Gastroesophageal sphincter (tissue), 4 donors: ENCODE data around the gene KIF16B. TPM values are rescaled to one million over a fixed set of nuclear protein-coding genes. Genes with fewer than 3 reads are reported as not detected.
A peak's percentile ranks its signal among the peaks of the same experiment; 100 is the strongest.

ENCODE experiments used
- ATAC-seq: fragments of 150-250 bp; one replicate; pipeline ENCODE4 v1.9.1; 2016; ENCODE audit warnings: mild to moderate bottlenecking, moderate library complexity
- H3K27ac ChIP-seq, 4 donors: fragments of 200-600 bp; sonication (generic) in 3 of 4; 1 replicate in 3 of 4; 2 replicates in 1 of 4; pipeline ENCODE4 v1.5.1; 2016 to 2019
- H3K27me3 ChIP-seq: fragments of 200-600 bp; sonication (generic); one replicate; pipeline ENCODE4 v1.5.1; 2019
- H3K36me3 ChIP-seq, 2 donors: fragments of 200-600 bp; sonication (generic); one replicate each; pipeline ENCODE4 v1.5.1; 2019; ENCODE audit warnings: control low read depth in 1 of 2
- H3K4me1 ChIP-seq, 3 donors: fragments of 200-600 bp; sonication (generic); 1 replicate in 2 of 3; 2 replicates in 1 of 3; pipeline ENCODE4 v1.5.1; 2016 to 2019; ENCODE audit warnings: control low read depth in 2 of 3
- H3K4me3 ChIP-seq, 2 donors: fragments of 200-600 bp; sonication (generic); one replicate each; pipeline ENCODE4 v1.5.1; 2019; ENCODE audit warnings: mild to moderate bottlenecking in 1 of 2, moderate library complexity in 1 of 2
- H3K9me3 ChIP-seq, 3 donors: fragments of 200-600 bp; sonication (generic); one replicate each; pipeline ENCODE4 v1.5.1; 2017 to 2019; ENCODE audit warnings: control low read depth in 2 of 3
- EP300 ChIP-seq: sonication (generic); formaldehyde crosslinking; IDR thresholded peaks from one replicate; pipeline ENCODE4 v1.6.1; 2017; ENCODE audit warnings: antibody characterized with exemption, mild to moderate bottlenecking
- POLR2A ChIP-seq, 2 donors: fragments of 450-650 bp; IDR thresholded peaks; one replicate each; pipeline ENCODE4 v1.6.1; 2017; ENCODE audit warnings: antibody characterized with exemption in 2 of 2, mild to moderate bottlenecking in 2 of 2, moderate library complexity in 1 of 2
- POLR2AphosphoS5 ChIP-seq: sonication (generic); formaldehyde crosslinking; IDR thresholded peaks from one replicate; pipeline ENCODE4 v1.6.1; 2017; ENCODE audit warnings: antibody characterized with exemption
- WGBS, 2 donors: methylation state at CpG; one replicate each; pipeline ENCODE4 v1.1.5; 2018; ENCODE audit warnings: low coverage in 1 of 2; 5-methylcytosine and 5-hydroxymethylcytosine counted together
- total RNA-seq, 4 donors: library from RNA; depleted of rRNA; stranded (reverse); fragments of >200 nt; gene quantifications; one replicate each; pipeline ENCODE4 v1.1.0, GENCODE V29; 2016
- TF ChIP-seq, protein P1 (sequence below), 4 experiments: fragments of 200-600 bp in 2 of 4; fragments of 450-650 bp in 2 of 4; sonication (generic) in 1 of 4; IDR thresholded peaks; one replicate each; pipeline ENCODE4 v1.5.1; 2017 to 2019; ENCODE audit warnings: antibody characterized with exemption in 4 of 4, mild to moderate bottlenecking in 2 of 4, moderate library complexity in 2 of 4

The KIF16B gene
- total RNA-seq, 4 donors from 2014 or later, result 15.9 to 26.6 (median 22.2) TPM

DNA sequence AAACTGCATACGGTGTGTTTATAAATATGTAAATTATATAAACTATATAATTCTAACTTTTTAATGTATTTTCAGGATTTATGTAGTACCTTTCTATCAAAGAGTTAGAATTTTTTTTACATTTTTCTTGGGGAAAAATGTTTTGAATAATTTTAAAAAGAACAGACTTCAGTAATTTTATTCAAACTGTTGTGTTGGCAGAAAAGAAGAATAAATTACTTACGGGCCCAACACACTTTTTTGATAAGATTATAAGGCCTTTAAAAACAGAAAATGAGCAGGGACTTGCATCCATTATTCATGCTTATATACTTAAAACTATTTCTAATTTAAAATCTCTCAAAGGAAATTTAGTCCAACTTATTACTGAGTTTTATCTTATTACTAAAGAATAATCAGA, 58.2 kb downstream of the KIF16B start:
- TF ChIP-seq POLR2AphosphoS5 (no peak), EP300 (no peak), POLR2A (IDR thresholded peaks at IDR 0.05) (no peak)
- TF ChIP-seq, protein P1, sequence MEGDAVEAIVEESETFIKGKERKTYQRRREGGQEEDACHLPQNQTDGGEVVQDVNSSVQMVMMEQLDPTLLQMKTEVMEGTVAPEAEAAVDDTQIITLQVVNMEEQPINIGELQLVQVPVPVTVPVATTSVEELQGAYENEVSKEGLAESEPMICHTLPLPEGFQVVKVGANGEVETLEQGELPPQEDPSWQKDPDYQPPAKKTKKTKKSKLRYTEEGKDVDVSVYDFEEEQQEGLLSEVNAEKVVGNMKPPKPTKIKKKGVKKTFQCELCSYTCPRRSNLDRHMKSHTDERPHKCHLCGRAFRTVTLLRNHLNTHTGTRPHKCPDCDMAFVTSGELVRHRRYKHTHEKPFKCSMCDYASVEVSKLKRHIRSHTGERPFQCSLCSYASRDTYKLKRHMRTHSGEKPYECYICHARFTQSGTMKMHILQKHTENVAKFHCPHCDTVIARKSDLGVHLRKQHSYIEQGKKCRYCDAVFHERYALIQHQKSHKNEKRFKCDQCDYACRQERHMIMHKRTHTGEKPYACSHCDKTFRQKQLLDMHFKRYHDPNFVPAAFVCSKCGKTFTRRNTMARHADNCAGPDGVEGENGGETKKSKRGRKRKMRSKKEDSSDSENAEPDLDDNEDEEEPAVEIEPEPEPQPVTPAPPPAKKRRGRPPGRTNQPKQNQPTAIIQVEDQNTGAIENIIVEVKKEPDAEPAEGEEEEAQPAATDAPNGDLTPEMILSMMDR (IDR thresholded peaks at IDR 0.05), result no peak
- Histone ChIP-seq H3K4me1 (no peaks in the 10 kb centered on the region), H3K27ac (no peak overlapping the region), H3K27me3 (no peaks in the 10 kb centered on the region), H3K9me3 (no peaks in the 10 kb centered on the region), H3K4me3 (no peak overlapping the region), H3K36me3 (peaks cover 0 to 50% of the 10 kb centered on the region in 2 donors)
- ATAC-seq, result no peak
- WGBS, 2 donors, result 90 to 96% methylated on average over 2 of the region's 2 CpGs

DNA sequence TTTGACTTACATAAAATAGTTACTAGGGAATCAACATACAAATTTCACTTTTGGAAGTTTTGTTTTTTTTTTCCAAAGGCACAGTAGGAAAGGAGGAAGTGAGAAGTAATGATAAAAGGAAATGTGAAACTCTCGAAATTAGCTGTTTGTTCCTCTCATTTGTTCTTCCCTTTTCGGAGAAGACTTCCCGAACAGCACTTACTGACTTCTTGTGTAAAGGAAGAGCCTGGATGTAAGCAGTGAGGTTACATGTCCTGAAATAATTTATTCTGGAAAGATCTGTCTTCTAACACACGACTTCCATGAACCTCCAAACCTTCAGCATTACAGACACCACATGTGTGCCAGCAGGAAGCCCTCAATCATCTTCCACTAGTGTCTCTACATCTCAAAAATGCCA, 59.1 kb downstream of the KIF16B start:
- Histone ChIP-seq H3K4me1 (no peaks in the 10 kb centered on the region), H3K4me3 (no peak overlapping the region), H3K9me3 (no peaks in the 10 kb centered on the region), H3K36me3 (peaks cover 0 to 45% of the 10 kb centered on the region in 2 donors), H3K27me3 (no peaks in the 10 kb centered on the region), H3K27ac (no peak overlapping the region)
- ATAC-seq, result peak; percentile 46
- TF ChIP-seq POLR2AphosphoS5 (no peak), EP300 (no peak), POLR2A (IDR thresholded peaks at IDR 0.05) (no peak)
- TF ChIP-seq, protein P1 (IDR thresholded peaks at IDR 0.05), result no peak
- 55 to 69% methylated on average over 3 to 4 of the region's 4 CpGs for WGBS, 2 donors

DNA sequence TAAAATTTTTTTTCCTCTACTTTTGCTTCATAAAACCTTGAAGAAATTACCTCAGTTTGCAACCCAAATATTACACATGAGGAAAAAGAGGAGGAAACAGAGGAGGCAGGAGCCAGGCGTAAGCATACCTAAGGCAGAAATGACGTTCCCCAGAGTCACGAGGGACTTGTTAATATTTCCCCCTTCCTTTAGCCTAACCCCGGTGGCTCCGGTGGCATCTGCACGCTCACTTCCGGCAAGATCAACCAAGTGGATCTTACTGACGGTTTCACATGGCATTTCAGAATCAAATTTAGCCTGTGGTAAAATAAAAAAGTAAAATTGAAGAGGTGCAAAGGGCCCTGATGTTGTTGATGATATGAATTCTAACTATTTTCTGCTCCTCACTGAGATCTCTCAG, 67.4 kb downstream of the KIF16B start:
- Histone ChIP-seq H3K36me3 (peaks cover 0 to 76% of the 10 kb centered on the region in 2 donors), H3K9me3 (no peaks in the 10 kb centered on the region), H3K4me1 (no peaks in the 10 kb centered on the region), H3K27me3 (no peaks in the 10 kb centered on the region), H3K27ac (no peak overlapping the region), H3K4me3 (no peak overlapping the region)
- TF ChIP-seq POLR2A (IDR thresholded peaks at IDR 0.05), result no peak
- no peak for TF ChIP-seq EP300
- TF ChIP-seq, protein P1 (IDR thresholded peaks at IDR 0.05), result no peak
- TF ChIP-seq POLR2AphosphoS5, result no peak
- no peak for ATAC-seq
- 83 to 85% methylated on average over 7 to 8 of the region's 8 CpGs for WGBS, 2 donors

DNA sequence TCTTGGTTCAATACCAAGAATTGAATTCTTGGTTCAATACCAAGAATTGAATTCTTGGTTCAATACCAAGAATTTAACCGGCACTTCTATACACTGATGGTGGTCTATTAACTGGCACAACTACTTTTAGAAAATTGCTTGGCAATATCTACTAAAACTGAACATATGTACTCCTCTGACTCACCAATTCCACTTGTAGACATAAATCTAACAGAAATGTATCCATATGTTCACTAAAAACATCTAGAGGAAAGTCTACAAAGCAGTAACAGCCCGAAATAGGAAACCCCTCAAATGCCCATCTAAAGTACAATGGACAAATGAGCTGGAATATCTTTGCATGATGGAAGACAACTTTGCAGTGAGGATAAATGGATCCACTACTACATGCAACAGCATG, 71.9 kb downstream of the KIF16B start:
- Histone ChIP-seq H3K4me3 (no peak overlapping the region), H3K27me3 (no peaks in the 10 kb centered on the region), H3K36me3 (peaks cover 0 to 61% of the 10 kb centered on the region in 2 donors), H3K9me3 (no peaks in the 10 kb centered on the region), H3K27ac (no peak overlapping the region), H3K4me1 (no peaks in the 10 kb centered on the region)
- TF ChIP-seq, protein P1 (IDR thresholded peaks at IDR 0.05), result no peak
- TF ChIP-seq POLR2AphosphoS5 (no peak), EP300 (no peak), POLR2A (IDR thresholded peaks at IDR 0.05) (no peak)
- WGBS, 2 donors, result 65 to 75% methylated on average over 2 of the region's 2 CpGs
- no peak for ATAC-seq

DNA sequence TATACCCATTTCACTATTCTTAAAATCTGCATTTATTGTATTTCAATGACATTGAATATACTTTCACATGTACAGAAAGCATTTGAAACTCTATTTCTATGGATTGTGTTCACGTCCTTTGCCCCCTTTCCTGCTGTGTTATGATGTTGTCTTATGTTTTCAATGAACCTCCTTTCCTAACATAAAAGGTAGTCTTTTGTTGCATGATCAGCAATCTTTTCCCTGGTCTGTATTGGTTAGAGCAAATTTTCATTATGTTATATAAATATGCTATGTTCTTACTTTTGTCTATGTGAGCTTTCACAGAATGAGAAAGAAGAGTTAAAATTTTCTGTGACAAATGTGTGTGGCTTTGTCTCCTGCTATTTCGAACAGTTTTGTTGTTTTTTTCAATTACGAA, 73.1 kb downstream of the KIF16B start:
- no peaks in the 10 kb centered on the region for H3K27me3 ChIP-seq
- H3K9me3 ChIP-seq, result no peaks in the 10 kb centered on the region
- ATAC-seq, result no peak

More for the DNA sequence above, 73.1 kb downstream of the KIF16B start:
- TF ChIP-seq EP300, result no peak
- no peak for TF ChIP-seq POLR2AphosphoS5
- TF ChIP-seq, protein P1 (IDR thresholded peaks at IDR 0.05), result no peak
- no peak for TF ChIP-seq POLR2A (IDR thresholded peaks at IDR 0.05)
- no peak overlapping the region for H3K4me3 ChIP-seq
- H3K36me3 ChIP-seq, result peaks cover 0 to 61% of the 10 kb centered on the region in 2 donors
- 75 to 92% methylated on average over 3 of the region's 3 CpGs for WGBS, 2 donors
- no peaks in the 10 kb centered on the region for H3K4me1 ChIP-seq
- no peak overlapping the region for H3K27ac ChIP-seq
